CD14-positive monocyte (primary cell): ENCODE data around the gene OR10G3. TPM values are rescaled to one million over a fixed set of nuclear protein-coding genes. Genes with fewer than 3 reads are reported as not detected.

Source experiments
- DNase-seq, 3 donors: peaks; one replicate each; pipeline ENCODE4 v3.0.0-alpha.2; 2011 to 2022
- H2AFZ ChIP-seq: 2 replicates; pipeline ENCODE4 v1.6.0; 2012; ENCODE audit warnings: mild to moderate bottlenecking, low read depth, low read length, inconsistent platforms; ENCODE audit not compliant: insufficient read depth, poor library complexity, severe bottlenecking
- H3K27ac ChIP-seq, 2 donors: 1 replicate in 1 of 2; 2 replicates in 1 of 2; pipeline ENCODE4 v1.5.1; 2012 to 2013; ENCODE audit warnings: low read length in 2 of 2, control low read depth in 1 of 2, inconsistent platforms in 1 of 2, low read depth in 1 of 2, mild to moderate bottlenecking in 1 of 2
- H3K27me3 ChIP-seq, 2 donors: one replicate each; pipeline versions ENCODE4 v1.6.0 to v1.6.1; 2011 to 2013; ENCODE audit warnings: low read length in 2 of 2; ENCODE audit not compliant: control insufficient read depth in 2 of 2, insufficient read depth in 2 of 2
- H3K36me3 ChIP-seq, 2 donors: replicated peaks in 1 of 2; 1 replicate in 1 of 2; 2 replicates in 1 of 2; pipeline versions ENCODE4 v1.5.1 to v1.6.1; 2012 to 2013; ENCODE audit warnings: low read length in 2 of 2, control low read depth in 1 of 2, inconsistent platforms in 1 of 2, mild to moderate bottlenecking in 1 of 2; ENCODE audit not compliant: insufficient read depth in 2 of 2, control insufficient read depth in 1 of 2
- H3K4me1 ChIP-seq, 2 donors: 1 replicate in 1 of 2; 2 replicates in 1 of 2; pipeline versions ENCODE4 v1.5.1 to v1.6.1; 2012 to 2013; ENCODE audit warnings: low read length in 2 of 2, control low read depth in 1 of 2, inconsistent platforms in 1 of 2, mild to moderate bottlenecking in 1 of 2, moderate library complexity in 1 of 2; ENCODE audit not compliant: insufficient read depth in 2 of 2, control insufficient read depth in 1 of 2
- H3K4me2 ChIP-seq: replicated peaks from 2 replicates; pipeline ENCODE3; 2012; ENCODE audit warnings: low read length, moderate library complexity, mild to moderate bottlenecking; ENCODE audit not compliant: poor library complexity, severe bottlenecking; ENCODE audit errors: extremely low read depth
- H3K4me3 ChIP-seq, 3 experiments: fragments of 200-600 bp in 1 of 3; sonication (generic) in 1 of 3; replicated peaks in 1 of 3; 1 replicate in 2 of 3; 2 replicates in 1 of 3; pipeline ENCODE4 v1.5.1; 2011 to 2013; ENCODE audit warnings: low read length in 3 of 3, mild to moderate bottlenecking in 3 of 3, control low read depth in 2 of 3, low read depth in 2 of 3, inconsistent platforms in 1 of 3, moderate library complexity in 1 of 3
- H3K79me2 ChIP-seq: 2 replicates; pipeline ENCODE4 v1.6.0; 2012; ENCODE audit warnings: mild to moderate bottlenecking, control low read depth, inconsistent platforms, low read length, moderate library complexity; ENCODE audit not compliant: insufficient read depth
- H3K9ac ChIP-seq: 2 replicates; pipeline ENCODE4 v1.6.0; 2017; ENCODE audit warnings: low read length, mild to moderate bottlenecking; ENCODE audit not compliant: insufficient read depth, poor library complexity, severe bottlenecking
- H3K9me3 ChIP-seq, 2 donors: replicated peaks in 1 of 2; 1 replicate in 1 of 2; 2 replicates in 1 of 2; pipeline versions ENCODE4 v1.5.1 to v1.6.1; 2012 to 2013; ENCODE audit warnings: low read length in 2 of 2, control low read depth in 1 of 2; ENCODE audit not compliant: control insufficient read depth in 1 of 2, insufficient read depth in 1 of 2
- H4K20me1 ChIP-seq: 2 replicates; pipeline ENCODE4 v1.6.0; 2012; ENCODE audit warnings: mild to moderate bottlenecking, low read length, control low read depth, moderate library complexity; ENCODE audit not compliant: insufficient read depth
- H3K27ac Mint-ChIP-seq, 7 donors: one replicate each; pipeline ENCODE4 v1.8.0; 2020; ENCODE audit warnings: mild to moderate bottlenecking in 7 of 7, mixed read lengths in 7 of 7, moderate library complexity in 6 of 7, inconsistent platforms in 2 of 7
- H3K27me3 Mint-ChIP-seq, 3 donors: one replicate each; pipeline ENCODE4 v1.8.0; 2021 to 2022; ENCODE audit warnings: low read depth in 3 of 3, mild to moderate bottlenecking in 3 of 3, mixed read lengths in 3 of 3, moderate library complexity in 3 of 3, inconsistent platforms in 1 of 3
- H3K36me3 Mint-ChIP-seq, 2 donors: one replicate each; pipeline ENCODE4 v1.8.0; 2020; ENCODE audit warnings: mixed read lengths in 2 of 2, inconsistent platforms in 1 of 2, mild to moderate bottlenecking in 1 of 2
- H3K4me1 Mint-ChIP-seq: one replicate; pipeline ENCODE4 v1.8.0; 2020; ENCODE audit warnings: mild to moderate bottlenecking, mixed read lengths
- H3K4me3 Mint-ChIP-seq, 2 donors: one replicate each; pipeline ENCODE4 v1.8.0; 2020; ENCODE audit warnings: mild to moderate bottlenecking in 2 of 2, mixed read lengths in 2 of 2, moderate library complexity in 1 of 2
- H3K9me3 Mint-ChIP-seq, 7 donors: one replicate each; pipeline ENCODE4 v1.8.0; 2020 to 2022; ENCODE audit warnings: mixed read lengths in 7 of 7, mild to moderate bottlenecking in 6 of 7, moderate library complexity in 6 of 7, inconsistent platforms in 2 of 7
- WGBS: methylation state at CpG from one replicate; pipeline ENCODE4 v1.1.5; 2013; ENCODE audit warnings: missing lambda C conversion rate; ENCODE audit not compliant: insufficient coverage; 5-methylcytosine and 5-hydroxymethylcytosine counted together
- intact Hi-C, 2 donors: fragments of 100-400 bp; cut with micrococcal nuclease; formaldehyde crosslinking; loops; one replicate each; pipeline versions ENCODE4 v1.15.0 to v1.15.1; 2023
- polyA minus RNA-seq: library from RNA; depleted of rRNA, polyadenylated mRNA; stranded (reverse); fragments of >200 nt; gene quantifications from 2 replicates; pipeline ENCODE4 v1.2.3, GENCODE V29; 2012
- polyA plus RNA-seq, 3 donors: library from polyadenylated mRNA; depleted of rRNA in 1 of 3; unstranded in 2 of 3; stranded (reverse) in 1 of 3; fragments of 300-500 nt in 2 of 3; fragments of >200 nt in 1 of 3; fragmentation: Illumina TruSeq in 2 of 3; gene quantifications; 1 replicate in 2 of 3; 2 replicates in 1 of 3; pipeline ENCODE4 v1.2.3, GENCODE V29; 2012 to 2021
- total RNA-seq, 12 experiments: library from RNA in 1 of 12; stranded (reverse) in 1 of 12; fragments of 120-200 nt in 1 of 12; gene quantifications; one replicate each; pipeline ENCODE4 v1.2.4 and lab custom pipeline; 2013 to 2026; ENCODE audit warnings: mixed read lengths in 6 of 12, inconsistent platforms in 1 of 12
- TF ChIP-seq, protein P1 (sequence below): fragments of 200-600 bp; IDR thresholded peaks from one replicate; pipeline ENCODE4 v1.8.0; 2022; ENCODE audit warnings: antibody characterized with exemption, mild to moderate bottlenecking

OR10G3 gene
- not detected for total RNA-seq (2013)
- not detected for polyA plus RNA-seq
- polyA minus RNA-seq: not detected in 2 replicates
- 0 to 0.30 (median 0) reads per million in 11 experiments for total RNA-seq (lab: John Stamatoyannopoulos, UW)

DNA sequence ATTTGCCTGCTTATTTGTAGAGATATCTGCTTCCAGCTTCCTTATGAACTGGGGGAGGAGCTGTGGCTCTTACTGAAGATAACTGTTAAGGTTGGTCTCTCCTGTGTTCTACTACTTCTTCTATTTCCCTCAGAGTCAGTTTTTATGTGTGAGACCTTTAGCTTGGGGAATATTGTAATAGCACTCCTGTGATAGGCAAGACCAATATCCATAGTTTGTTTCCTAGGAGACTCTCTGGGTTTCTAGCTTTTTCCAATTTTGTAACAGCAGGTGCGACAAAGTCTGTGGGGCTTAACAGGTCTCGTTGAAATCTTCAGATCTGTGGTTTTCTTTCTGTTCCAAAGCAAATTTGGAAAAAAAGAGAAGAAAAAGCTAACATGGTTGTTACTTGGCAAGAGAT is at the start of gene OR10G3:
OR10G3 (minus strand) TSS at position 101 of the 400 bp plus-strand sequence. CDS start 9,332 bp downstream, outside the sequence.
- Mint-ChIP-seq H3K4me3 (no peak within 1 kb of the TSS), H3K36me3 (no peaks in the 10 kb centered on the region), H3K27me3 (peaks cover 13 to 25% (median 18%) of the 10 kb centered on the region in 3 donors), H3K27ac (no peak within 1 kb of the TSS), H3K4me1 (no peaks in the 10 kb centered on the region), H3K9me3 (peaks cover 0 to 2% (median 0%) of the 10 kb centered on the region in 7 donors)
- WGBS: 100% methylated on average over 2 of the region's 2 CpGs
- Histone ChIP-seq H2AFZ (no peak within 1 kb of the TSS), H3K79me2 (no peaks in the 10 kb centered on the region), H3K9me3 (no peaks in the 10 kb centered on the region), H3K9ac (no peak within 1 kb of the TSS), H3K27me3 (no peaks in the 10 kb centered on the region), H3K4me3 (no peak within 1 kb of the TSS), H4K20me1 (no peaks in the 10 kb centered on the region), H3K27ac (no peak within 1 kb of the TSS), H3K4me2 (no peak within 1 kb of the TSS), H3K4me1 (no peaks in the 10 kb centered on the region), H3K36me3 (no peaks in the 10 kb centered on the region)
- no peak for DNase-seq
- intact Hi-C loops: no loop called here
- TF ChIP-seq, protein P1, sequence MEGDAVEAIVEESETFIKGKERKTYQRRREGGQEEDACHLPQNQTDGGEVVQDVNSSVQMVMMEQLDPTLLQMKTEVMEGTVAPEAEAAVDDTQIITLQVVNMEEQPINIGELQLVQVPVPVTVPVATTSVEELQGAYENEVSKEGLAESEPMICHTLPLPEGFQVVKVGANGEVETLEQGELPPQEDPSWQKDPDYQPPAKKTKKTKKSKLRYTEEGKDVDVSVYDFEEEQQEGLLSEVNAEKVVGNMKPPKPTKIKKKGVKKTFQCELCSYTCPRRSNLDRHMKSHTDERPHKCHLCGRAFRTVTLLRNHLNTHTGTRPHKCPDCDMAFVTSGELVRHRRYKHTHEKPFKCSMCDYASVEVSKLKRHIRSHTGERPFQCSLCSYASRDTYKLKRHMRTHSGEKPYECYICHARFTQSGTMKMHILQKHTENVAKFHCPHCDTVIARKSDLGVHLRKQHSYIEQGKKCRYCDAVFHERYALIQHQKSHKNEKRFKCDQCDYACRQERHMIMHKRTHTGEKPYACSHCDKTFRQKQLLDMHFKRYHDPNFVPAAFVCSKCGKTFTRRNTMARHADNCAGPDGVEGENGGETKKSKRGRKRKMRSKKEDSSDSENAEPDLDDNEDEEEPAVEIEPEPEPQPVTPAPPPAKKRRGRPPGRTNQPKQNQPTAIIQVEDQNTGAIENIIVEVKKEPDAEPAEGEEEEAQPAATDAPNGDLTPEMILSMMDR: no peak

DNA sequence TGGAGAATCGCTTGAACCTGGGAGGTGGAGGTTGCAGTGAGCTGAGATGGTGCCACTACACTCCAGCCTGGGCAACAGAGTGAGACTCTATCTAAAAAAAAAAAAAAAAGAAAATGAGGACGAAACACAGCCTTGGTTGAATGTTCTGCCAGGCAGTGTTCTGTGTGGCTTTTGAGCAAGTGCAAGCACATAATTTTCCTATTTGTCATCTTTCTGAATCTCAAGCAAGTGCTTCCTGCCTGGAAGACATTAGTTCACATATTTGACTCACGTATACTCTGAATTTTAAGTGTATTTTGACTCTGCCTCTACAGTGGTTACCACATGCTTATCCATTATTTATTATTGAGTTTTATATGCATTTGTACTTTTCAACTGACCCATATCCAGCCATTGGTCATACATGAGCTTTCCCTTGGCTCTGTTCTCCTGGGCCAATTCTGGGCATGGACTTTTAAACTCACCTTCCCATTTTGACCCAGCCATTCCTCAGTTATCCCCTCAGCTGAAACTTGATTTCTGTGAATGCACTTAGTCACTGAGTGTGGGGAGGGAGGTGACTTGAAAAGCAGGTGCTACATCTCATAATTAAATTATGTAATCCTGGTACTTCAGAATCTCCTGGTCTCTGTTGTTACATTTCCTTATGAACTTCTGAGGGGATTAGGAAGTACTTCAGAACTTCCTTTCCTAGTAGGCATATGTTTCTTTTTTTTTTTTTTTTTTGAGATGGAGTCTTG is 46.8 kb upstream of the OR10G3 start:
- H3K36me3 Mint-ChIP-seq: no peaks in the 10 kb centered on the region
- no peaks in the 10 kb centered on the region for H3K27me3 ChIP-seq
- no peak overlapping the region for H3K4me2 ChIP-seq
- H3K27ac ChIP-seq: no peak overlapping the region
- H3K4me3 Mint-ChIP-seq: no peak overlapping the region
- no peak overlapping the region for H3K9ac ChIP-seq
- WGBS: no CpG with 5 or more reads among the region's 3 CpGs
- DNase-seq: no peak
- intact Hi-C loops: no loop called here
- H3K9me3 Mint-ChIP-seq: peaks cover 0 to 7% (median 2%) of the 10 kb centered on the region in 7 donors
- H3K27ac Mint-ChIP-seq: no peak overlapping the region
- H3K4me1 Mint-ChIP-seq: no peaks in the 10 kb centered on the region
- H3K9me3 ChIP-seq: no peaks in the 10 kb centered on the region
- H3K4me1 ChIP-seq: no peaks in the 10 kb centered on the region
- H3K27me3 Mint-ChIP-seq: peaks cover 0 to 4% (median 2%) of the 10 kb centered on the region in 3 donors
- H3K36me3 ChIP-seq: no peaks in the 10 kb centered on the region
- no peak overlapping the region for H3K4me3 ChIP-seq
- no peak overlapping the region for H2AFZ ChIP-seq
- TF ChIP-seq, protein P1: no peak
- H3K79me2 ChIP-seq: no peaks in the 10 kb centered on the region
- H4K20me1 ChIP-seq: no peaks in the 10 kb centered on the region
